ENCODE results near the gene SLC9A9.

DNA sequence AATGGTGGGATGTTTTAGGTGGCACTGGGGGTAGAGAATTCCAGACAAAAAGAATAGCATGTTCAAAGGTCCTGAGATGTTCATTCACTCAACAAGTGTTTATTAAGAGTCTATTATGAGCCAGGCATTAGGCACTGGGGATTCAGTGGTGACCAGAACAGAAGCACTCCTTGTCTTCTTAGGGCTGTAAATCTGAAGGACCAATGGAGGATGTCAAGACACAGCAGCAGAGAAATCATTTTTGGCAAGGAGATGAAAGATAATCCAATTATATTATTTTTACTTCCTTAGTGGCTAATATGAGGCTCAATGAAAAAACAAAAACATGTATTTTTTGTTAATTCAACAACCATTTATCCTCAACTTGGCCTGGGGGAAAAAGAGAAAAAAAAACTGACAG, 218.5 kb downstream of the SLC9A9 start:
- no peak for TF ChIP-seq SMC3 (conservative IDR thresholded peaks at IDR 0.05; ENCODE audit: poor library complexity)
- TF ChIP-seq POLR2AphosphoS5 (IDR thresholded peaks at IDR 0.05): no peak
- TF ChIP-seq, protein P1, sequence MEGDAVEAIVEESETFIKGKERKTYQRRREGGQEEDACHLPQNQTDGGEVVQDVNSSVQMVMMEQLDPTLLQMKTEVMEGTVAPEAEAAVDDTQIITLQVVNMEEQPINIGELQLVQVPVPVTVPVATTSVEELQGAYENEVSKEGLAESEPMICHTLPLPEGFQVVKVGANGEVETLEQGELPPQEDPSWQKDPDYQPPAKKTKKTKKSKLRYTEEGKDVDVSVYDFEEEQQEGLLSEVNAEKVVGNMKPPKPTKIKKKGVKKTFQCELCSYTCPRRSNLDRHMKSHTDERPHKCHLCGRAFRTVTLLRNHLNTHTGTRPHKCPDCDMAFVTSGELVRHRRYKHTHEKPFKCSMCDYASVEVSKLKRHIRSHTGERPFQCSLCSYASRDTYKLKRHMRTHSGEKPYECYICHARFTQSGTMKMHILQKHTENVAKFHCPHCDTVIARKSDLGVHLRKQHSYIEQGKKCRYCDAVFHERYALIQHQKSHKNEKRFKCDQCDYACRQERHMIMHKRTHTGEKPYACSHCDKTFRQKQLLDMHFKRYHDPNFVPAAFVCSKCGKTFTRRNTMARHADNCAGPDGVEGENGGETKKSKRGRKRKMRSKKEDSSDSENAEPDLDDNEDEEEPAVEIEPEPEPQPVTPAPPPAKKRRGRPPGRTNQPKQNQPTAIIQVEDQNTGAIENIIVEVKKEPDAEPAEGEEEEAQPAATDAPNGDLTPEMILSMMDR (IDR thresholded peaks at IDR 0.05; ENCODE audit: poor library complexity, severe bottlenecking): no peak
- no peak for TF ChIP-seq EZH2 (IDR thresholded peaks at IDR 0.05; ENCODE audit: borderline replicate concordance, insufficient read depth, low read length, poor library complexity, severe bottlenecking)
- TF ChIP-seq MXI1 (conservative IDR thresholded peaks at IDR 0.05; ENCODE audit: poor library complexity, severe bottlenecking): no peak
- TF ChIP-seq RAD21 (conservative IDR thresholded peaks at IDR 0.05): no peak
- no peak for TF ChIP-seq TAF1 (IDR thresholded peaks at IDR 0.05; ENCODE audit: low read depth)
- TF ChIP-seq EP300 (conservative IDR thresholded peaks at IDR 0.05; ENCODE audit: poor library complexity, severe bottlenecking): no peak
- TF ChIP-seq, protein P2, sequence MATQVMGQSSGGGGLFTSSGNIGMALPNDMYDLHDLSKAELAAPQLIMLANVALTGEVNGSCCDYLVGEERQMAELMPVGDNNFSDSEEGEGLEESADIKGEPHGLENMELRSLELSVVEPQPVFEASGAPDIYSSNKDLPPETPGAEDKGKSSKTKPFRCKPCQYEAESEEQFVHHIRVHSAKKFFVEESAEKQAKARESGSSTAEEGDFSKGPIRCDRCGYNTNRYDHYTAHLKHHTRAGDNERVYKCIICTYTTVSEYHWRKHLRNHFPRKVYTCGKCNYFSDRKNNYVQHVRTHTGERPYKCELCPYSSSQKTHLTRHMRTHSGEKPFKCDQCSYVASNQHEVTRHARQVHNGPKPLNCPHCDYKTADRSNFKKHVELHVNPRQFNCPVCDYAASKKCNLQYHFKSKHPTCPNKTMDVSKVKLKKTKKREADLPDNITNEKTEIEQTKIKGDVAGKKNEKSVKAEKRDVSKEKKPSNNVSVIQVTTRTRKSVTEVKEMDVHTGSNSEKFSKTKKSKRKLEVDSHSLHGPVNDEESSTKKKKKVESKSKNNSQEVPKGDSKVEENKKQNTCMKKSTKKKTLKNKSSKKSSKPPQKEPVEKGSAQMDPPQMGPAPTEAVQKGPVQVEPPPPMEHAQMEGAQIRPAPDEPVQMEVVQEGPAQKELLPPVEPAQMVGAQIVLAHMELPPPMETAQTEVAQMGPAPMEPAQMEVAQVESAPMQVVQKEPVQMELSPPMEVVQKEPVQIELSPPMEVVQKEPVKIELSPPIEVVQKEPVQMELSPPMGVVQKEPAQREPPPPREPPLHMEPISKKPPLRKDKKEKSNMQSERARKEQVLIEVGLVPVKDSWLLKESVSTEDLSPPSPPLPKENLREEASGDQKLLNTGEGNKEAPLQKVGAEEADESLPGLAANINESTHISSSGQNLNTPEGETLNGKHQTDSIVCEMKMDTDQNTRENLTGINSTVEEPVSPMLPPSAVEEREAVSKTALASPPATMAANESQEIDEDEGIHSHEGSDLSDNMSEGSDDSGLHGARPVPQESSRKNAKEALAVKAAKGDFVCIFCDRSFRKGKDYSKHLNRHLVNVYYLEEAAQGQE (IDR thresholded peaks at IDR 0.05; ENCODE audit: borderline replicate concordance): no peak
